ENCODE measurements around the gene PHF23. TPM values are rescaled to one million over a fixed set of nuclear protein-coding genes. Genes with fewer than 3 reads are reported as not detected.

The PHF23 gene
- total and polyA plus RNA-seq, 9 of the 15 experiments (the other 6 are each of a cell fraction or from before 2014, with no cell fraction given), result 7.4 to 87.5 (median 33.7) TPM

DNA sequence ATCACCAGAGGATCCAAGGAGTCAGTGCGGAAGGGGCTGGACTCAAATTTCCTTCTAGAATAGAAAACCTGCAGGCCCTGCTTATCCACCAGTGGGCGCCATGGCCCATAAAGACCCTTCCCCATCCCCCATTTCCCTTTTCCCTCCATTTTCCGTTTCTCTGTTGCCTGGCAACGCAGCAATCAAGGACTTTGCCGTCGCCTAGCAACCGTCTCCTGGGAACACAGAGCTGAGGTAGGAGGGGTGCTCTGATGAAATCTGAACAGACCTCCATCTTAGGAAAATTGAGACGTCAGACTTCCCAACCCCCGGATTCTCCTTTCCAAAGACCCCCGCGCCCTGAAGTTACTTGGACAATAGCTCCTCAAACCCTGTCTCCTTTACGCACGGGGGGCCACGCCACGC, 25.4 kb downstream of the PHF23 start (continued):
- TF ChIP-seq KDM1A (IDR thresholded peaks at IDR 0.05) (peak; percentile 60 to 70; a peak in 3 of 4 replicates), YY1 (IDR thresholded peaks at IDR 0.05; ENCODE audit: borderline replicate concordance in 1 of 3, control insufficient read depth in 1 of 3, extremely low read depth in 1 of 3, insufficient read depth in 3 of 3, insufficient read length in 1 of 3, insufficient replicate concordance in 2 of 3, low read depth in 1 of 3, low read length in 2 of 3) (peak in 2 of 3 experiments; percentile 26 to 39)

- ChIA-PET CTCF (ENCODE audit: low intra/inter-chr PET ratio) (no interaction called here), POLR2A (no interaction called here)
- H3K79me2 ChIP-seq (ENCODE audit: control insufficient read depth, insufficient read depth, low read length), result peaks cover 28% of the 10 kb centered on the region; the same call in 2 of the 3 replicates
- H4K20me1 ChIP-seq (replicated peaks; ENCODE audit: control insufficient read depth, insufficient read depth, low read length), result no peaks in the 10 kb centered on the region; the same call in 1 of the 2 replicates
- no peak overlapping the region for H3K27ac ChIP-seq (ENCODE audit: extremely low read depth, low read depth, low read length)
- H3K4me3 ChIP-seq, result no peak overlapping the region
- H3K9me1 ChIP-seq (ENCODE audit: control insufficient read depth, insufficient read depth, low read length), result no peaks in the 10 kb centered on the region
- H3K9ac ChIP-seq (ENCODE audit: insufficient read depth in 1 of 2, low read depth in 2 of 2, low read length in 2 of 2), result no peak overlapping the region
- H3K27me3 ChIP-seq (ENCODE audit: control insufficient read depth in 2 of 2, insufficient read depth in 2 of 2, low read length in 2 of 2), result no peaks in the 10 kb centered on the region
- H3K4me2 ChIP-seq (ENCODE audit: insufficient read depth, low read length), result no peak overlapping the region
- 89% methylated on average over 17 of the region's 37 CpGs for whole genome bisulfite sequencing (ENCODE audit: insufficient coverage, low coverage, missing lambda C conversion rate)
- DNase-seq (ENCODE audit: extremely low read depth in 1 of 4, low spot score in 3 of 4) (no peak), ATAC-seq (no peak), FAIRE-seq (no peak)
- intact Hi-C loops (cut with micrococcal nuclease) (no loop called here), in situ Hi-C loops (cut with MboI) (no loop called here)
- TF ChIP-seq ZNF696 (CRISPR knock-in tag; conservative IDR thresholded peaks at IDR 0.05) (no peak), MNT (conservative IDR thresholded peaks at IDR 0.05) (no peak), FOXM1 (IDR thresholded peaks at IDR 0.05; ENCODE audit: low read depth) (no peak), FOXM1 (CRISPR knock-in tag; IDR thresholded peaks at IDR 0.05; ENCODE audit: low read depth) (no peak)
- H2AFZ ChIP-seq (ENCODE audit: low read depth, low read length), result no peak overlapping the region
- no peaks in the 10 kb centered on the region for H3K9me3 ChIP-seq (replicated peaks; ENCODE audit: control insufficient read depth, insufficient read depth, low read depth, low read length)
- no TSS peak for BruUV-seq (replicated peaks)
- H3K36me3 ChIP-seq (ENCODE audit: control insufficient read depth, insufficient read depth, low read length), result no peaks in the 10 kb centered on the region
- peaks cover 21 to 40% of the 10 kb centered on the region in 2 experiments; a peak in 4 of 5 replicates for H3K4me1 ChIP-seq (replicated peaks in 1 of 2; ENCODE audit: control insufficient read depth in 2 of 2, insufficient read depth in 2 of 2, low read length in 2 of 2)
Measured at GRCh38 chr17:7211491-7212273, 27.6 kb downstream of the PHF23 start.

Measured in K562 (cell line).